ENCODE results near the gene CD3E. TPM values are rescaled to one million over a fixed set of nuclear protein-coding genes. Genes with fewer than 3 reads are reported as not detected.
A peak's percentile ranks its signal among the peaks of the same experiment; 100 is the strongest.

CD3E gene
- total RNA-seq, 5 donors from 2014 or later (not counting 1 experiment from before 2014, with no cell fraction given) = 555 to 659 (median 596) TPM

- POLR2A ChIA-PET = interaction anchor here (0.6 to 1.1 kb wide), 8 partner anchors 24 to 803 kb away, joined by 3 to 10 read pairs (median 4); partner anchors contain the start of gene MPZL3 (in 1 of the 2)
- H3K27ac ChIP-seq (ENCODE audit: low read length) = peak overlapping the region; percentile 97
- H3K4me1 ChIP-seq (ENCODE audit: control insufficient read depth in 1 of 2, extremely low read depth in 1 of 2, insufficient read depth in 2 of 2, low read length in 2 of 2) = peaks cover 30 to 67% of the 10 kb centered on the region in 2 experiments
- H3K4me3 ChIP-seq (ENCODE audit: control insufficient read depth in 1 of 2, extremely low read depth in 1 of 2, low read length in 1 of 2) = peak overlapping the region; percentile 73 to 88
- no peaks in the 10 kb centered on the region for H3K9me3 Mint-ChIP-seq
- CTCF ChIA-PET = interaction anchor here in 1 of 2 donors (0.7 to 1.8 kb wide), 9 partner anchors 9 to 755 kb away, joined by 3 to 7 read pairs (median 4); partner anchors contain the start of gene UBE4A
- H3K27me3 ChIP-seq (replicated peaks in 1 of 2; ENCODE audit: control insufficient read depth in 2 of 2, extremely low read depth in 1 of 2, insufficient read depth in 2 of 2, low read length in 1 of 2) = no peaks in the 10 kb centered on the region
- 2% methylated on average over 5 of the region's 5 CpGs for WGBS (ENCODE audit: insufficient coverage)
- peak overlapping the region; percentile 98 to 100 for H3K27ac Mint-ChIP-seq
- no peaks in the 10 kb centered on the region for H3K9me3 ChIP-seq
- peak in 2 of 4 experiments; percentile 11 for ATAC-seq (replicated peaks in 1 of 4)
- H3K36me3 ChIP-seq (ENCODE audit: control insufficient read depth in 2 of 2, extremely low read depth in 1 of 2, insufficient read depth in 1 of 2, low read length in 1 of 2) = peaks cover 7 to 32% of the 10 kb centered on the region in 2 donors
- H3K36me3 Mint-ChIP-seq = peaks cover 38% of the 10 kb centered on the region
- peaks cover 64 to 84% (median 68%) of the 10 kb centered on the region in 3 donors for H3K4me1 Mint-ChIP-seq
- peak in 5 of 35 experiments; percentile 13 to 47 (median 25) for DNase-seq
- peak overlapping the region; percentile 85 to 91 (median 87) for H3K4me3 Mint-ChIP-seq
- H3K27me3 Mint-ChIP-seq = no peaks in the 10 kb centered on the region
Measured at GRCh38 chr11:118341815-118342489, 37.4 kb downstream of the CD3E start.

GRCh38 chr11:118342503-118343161 lies 38.1 kb downstream of the CD3E start, which contains the start of gene CD3D:
Gene CD3D, minus strand, starts transcription at chr11:118342705. Its CDS starts 98 bp downstream, at chr11:118342607.
- H3K27ac ChIP-seq (ENCODE audit: low read length) = peak within 1 kb of the TSS; percentile 97
- Mint-ChIP-seq H3K4me1 (peaks cover 70 to 90% (median 72%) of the 10 kb centered on the region in 3 donors), H3K27ac (peak within 1 kb of the TSS; percentile 98 to 100), H3K27me3 (no peaks in the 10 kb centered on the region), H3K4me3 (peak within 1 kb of the TSS; percentile 85 to 91 (median 87)), H3K9me3 (no peaks in the 10 kb centered on the region), H3K36me3 (peaks cover 39% of the 10 kb centered on the region)
- WGBS (ENCODE audit: insufficient coverage) = 0% methylated on average over 4 of the region's 13 CpGs
- CTCF ChIA-PET = interaction anchor here (0.6 to 1.8 kb wide), 13 partner anchors 8 to 754 kb away, joined by 3 to 7 read pairs (median 3); partner anchors contain the start of gene UBE4A (in 1 of the 2)
- H3K36me3 ChIP-seq (ENCODE audit: control insufficient read depth in 2 of 2, extremely low read depth in 1 of 2, insufficient read depth in 1 of 2, low read length in 1 of 2) = peaks cover 7 to 31% of the 10 kb centered on the region in 2 donors
- no peaks in the 10 kb centered on the region for H3K9me3 ChIP-seq
- ATAC-seq (replicated peaks in 1 of 4) (peak; percentile 41 to 58 (median 58)), DNase-seq (peak in 34 of 35 experiments; percentile 37 to 84 (median 57))
- peak within 1 kb of the TSS; percentile 73 to 88 for H3K4me3 ChIP-seq (ENCODE audit: control insufficient read depth in 1 of 2, extremely low read depth in 1 of 2, low read length in 1 of 2)
- peaks cover 35 to 64% of the 10 kb centered on the region in 2 experiments for H3K4me1 ChIP-seq (ENCODE audit: control insufficient read depth in 1 of 2, extremely low read depth in 1 of 2, insufficient read depth in 2 of 2, low read length in 2 of 2)
- POLR2A ChIA-PET = interaction anchor here (0.5 to 1.1 kb wide), 6 partner anchors 24 to 92 kb away, joined by 3 to 10 read pairs (median 4); partner anchors contain the start of gene MPZL3 (in 1 of the 2)
- no peaks in the 10 kb centered on the region for H3K27me3 ChIP-seq (replicated peaks in 1 of 2; ENCODE audit: control insufficient read depth in 2 of 2, extremely low read depth in 1 of 2, insufficient read depth in 2 of 2, low read length in 1 of 2)

- H3K9me3 Mint-ChIP-seq = no peaks in the 10 kb centered on the region
- no peaks in the 10 kb centered on the region for H3K9me3 ChIP-seq
- ATAC-seq (replicated peaks in 1 of 4) (no peak), DNase-seq (peak in 2 of 35 experiments; percentile 29 to 55)
- H3K4me1 ChIP-seq (ENCODE audit: control insufficient read depth in 1 of 2, extremely low read depth in 1 of 2, insufficient read depth in 2 of 2, low read length in 2 of 2) = peaks cover 36 to 64% of the 10 kb centered on the region in 2 experiments
- H3K27ac ChIP-seq (ENCODE audit: low read length) = peak overlapping the region; percentile 97
- peak overlapping the region; percentile 98 to 100 for H3K27ac Mint-ChIP-seq
- H3K4me3 Mint-ChIP-seq = peak overlapping the region; percentile 85 to 91 (median 87)
- peaks cover 70 to 91% (median 72%) of the 10 kb centered on the region in 3 donors for H3K4me1 Mint-ChIP-seq
- peaks cover 7 to 27% of the 10 kb centered on the region in 2 donors for H3K36me3 ChIP-seq (ENCODE audit: control insufficient read depth in 2 of 2, extremely low read depth in 1 of 2, insufficient read depth in 1 of 2, low read length in 1 of 2)
- ChIA-PET CTCF (interaction anchor here (0.6 to 1.8 kb wide), 6 partner anchors 7 to 266 kb away, joined by 3 to 7 read pairs (median 4); partner anchors contain the start of gene CD3E (in 1 of the 2)), POLR2A (interaction anchor here (1.0 kb wide), 2 partner anchors 40 to 91 kb away, joined by 3 to 4 read pairs; partner anchors contain the start of gene MPZL3 (in 1 of the 2))
- peaks cover 40% of the 10 kb centered on the region for H3K36me3 Mint-ChIP-seq
- 6% methylated on average over 8 of the region's 9 CpGs for WGBS (ENCODE audit: insufficient coverage)
- no peaks in the 10 kb centered on the region for H3K27me3 ChIP-seq (replicated peaks in 1 of 2; ENCODE audit: control insufficient read depth in 2 of 2, extremely low read depth in 1 of 2, insufficient read depth in 2 of 2, low read length in 1 of 2)
- H3K27me3 Mint-ChIP-seq = no peaks in the 10 kb centered on the region
- peak overlapping the region; percentile 73 to 88 for H3K4me3 ChIP-seq (ENCODE audit: control insufficient read depth in 1 of 2, extremely low read depth in 1 of 2, low read length in 1 of 2)
Measured at GRCh38 chr11:118343248-118343647, 38.7 kb downstream of the CD3E start.

- Histone ChIP-seq H3K4me3 (ENCODE audit: control insufficient read depth in 1 of 2, extremely low read depth in 1 of 2, low read length in 1 of 2) (peak within 1 kb of the TSS; percentile 73 to 88), H3K36me3 (ENCODE audit: control insufficient read depth in 2 of 2, extremely low read depth in 1 of 2, insufficient read depth in 1 of 2, low read length in 1 of 2) (peaks cover 9 to 27% of the 10 kb centered on the region in 2 donors), H3K9me3 (no peaks in the 10 kb centered on the region), H3K27me3 (replicated peaks in 1 of 2; ENCODE audit: control insufficient read depth in 2 of 2, extremely low read depth in 1 of 2, insufficient read depth in 2 of 2, low read length in 1 of 2) (no peaks in the 10 kb centered on the region), H3K27ac (ENCODE audit: low read length) (peak within 1 kb of the TSS; percentile 97), H3K4me1 (ENCODE audit: control insufficient read depth in 1 of 2, extremely low read depth in 1 of 2, insufficient read depth in 2 of 2, low read length in 2 of 2) (peaks cover 41 to 59% of the 10 kb centered on the region in 2 experiments)
- DNase-seq = peak; percentile 48 to 82 (median 70)
- Mint-ChIP-seq H3K27me3 (no peaks in the 10 kb centered on the region), H3K9me3 (no peaks in the 10 kb centered on the region), H3K4me3 (peak within 1 kb of the TSS; percentile 85 to 91 (median 87)), H3K4me1 (peaks cover 70 to 91% (median 72%) of the 10 kb centered on the region in 3 donors), H3K27ac (peak within 1 kb of the TSS; percentile 98 to 100), H3K36me3 (peaks cover 41% of the 10 kb centered on the region)
- ATAC-seq (replicated peaks in 1 of 4) = peak; percentile 81 to 83 (median 82)
- 6% methylated on average over 5 of the region's 6 CpGs for WGBS (ENCODE audit: insufficient coverage)
- ChIA-PET POLR2A (interaction anchor here (0.6 to 1.6 kb wide), 2 partner anchors 49 to 724 kb away, joined by 5 read pairs; no protein-coding TSS in a partner anchor), CTCF (interaction anchor here in 1 of 2 donors (0.6 to 2.5 kb wide), 3 partner anchors 39 to 146 kb away, joined by 3 to 11 read pairs (median 3); partner anchors contain the start of gene CD3E)
Measured at GRCh38 chr11:118343981-118344515, 39.5 kb downstream of the CD3E start, which contains the start of gene CD3G. Gene CD3G, plus strand, starts transcription at chr11:118344344. Its CDS starts 80 bp downstream, at chr11:118344424.

DNA sequence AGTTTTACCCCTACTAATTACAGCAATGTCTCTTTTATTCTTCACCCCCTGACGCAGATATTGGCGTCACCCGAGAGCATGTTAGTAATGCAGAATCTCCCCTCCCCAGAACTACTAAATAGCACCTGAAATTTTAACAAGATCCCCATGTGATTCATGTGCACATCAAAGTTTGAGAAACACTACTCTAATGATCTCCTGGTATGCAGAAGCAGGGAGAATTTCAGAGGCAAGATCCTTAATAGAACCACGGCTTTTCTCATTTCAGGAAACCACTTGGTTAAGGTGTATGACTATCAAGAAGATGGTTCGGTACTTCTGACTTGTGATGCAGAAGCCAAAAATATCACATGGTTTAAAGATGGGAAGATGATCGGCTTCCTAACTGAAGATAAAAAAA lies 44.9 kb downstream of the CD3E start:
- WGBS (ENCODE audit: insufficient coverage) = 72% methylated on average over 3 of the region's 6 CpGs
- Mint-ChIP-seq H3K27me3 (no peaks in the 10 kb centered on the region), H3K4me1 (peaks cover 63 to 68% (median 63%) of the 10 kb centered on the region in 3 donors), H3K27ac (peak overlapping the region; percentile 93 to 100), H3K9me3 (no peaks in the 10 kb centered on the region), H3K36me3 (peaks cover 54% of the 10 kb centered on the region), H3K4me3 (peak overlapping the region in 1 of 3 donors; percentile 85)
- Histone ChIP-seq H3K4me3 (ENCODE audit: control insufficient read depth in 1 of 2, extremely low read depth in 1 of 2, low read length in 1 of 2) (no peak overlapping the region), H3K4me1 (ENCODE audit: control insufficient read depth in 1 of 2, extremely low read depth in 1 of 2, insufficient read depth in 2 of 2, low read length in 2 of 2) (peaks cover 26% of the 10 kb centered on the region in 2 experiments), H3K36me3 (ENCODE audit: control insufficient read depth in 2 of 2, extremely low read depth in 1 of 2, insufficient read depth in 1 of 2, low read length in 1 of 2) (peaks cover 2 to 64% of the 10 kb centered on the region in 2 donors), H3K9me3 (no peaks in the 10 kb centered on the region), H3K27ac (ENCODE audit: low read length) (peak overlapping the region; percentile 7), H3K27me3 (replicated peaks in 1 of 2; ENCODE audit: control insufficient read depth in 2 of 2, extremely low read depth in 1 of 2, insufficient read depth in 2 of 2, low read length in 1 of 2) (no peaks in the 10 kb centered on the region)
- POLR2A ChIA-PET = no interaction called here
- DNase-seq (no peak), ATAC-seq (replicated peaks in 1 of 4) (no peak)
- CTCF ChIA-PET = interaction anchor here in 1 of 2 donors (1.0 kb wide), 1 partner anchor 44 kb away, joined by 3 read pairs; no protein-coding TSS in a partner anchor

Measured in T-cell (primary cell).